Stimulated activated CD4-positive, alpha-beta T cell treated with anti-CD3 and anti-CD28 coated beads, TNF-alpha, amount 100 ng/mL, for 4 hours (primary cell): Measurements from ENCODE around the gene KCMF1.

Experiments
- DNase-seq, 3 experiments: peaks; one replicate each; pipeline ENCODE4 v3.0.0-alpha.2; 2020; ENCODE audit warnings: low read depth in 3 of 3

The KCMF1 gene

GRCh38 chr2:84956334-84957297 is 14.3 kb upstream of the KCMF1 start:
- no peak for DNase-seq

- no peak for DNase-seq
Measured at GRCh38 chr2:84957771-84958134, 13.2 kb upstream of the KCMF1 start.

- DNase-seq, result no peak
Measured at GRCh38 chr2:84958135-84959059, 12.6 kb upstream of the KCMF1 start.

- DNase-seq, result no peak
Measured at GRCh38 chr2:84959095-84959565, 11.8 kb upstream of the KCMF1 start.

- no peak for DNase-seq
Measured at GRCh38 chr2:84959566-84960506, 11.1 kb upstream of the KCMF1 start.

GRCh38 chr2:84962917-84963316 is 8.0 kb upstream of the KCMF1 start:
- no peak for DNase-seq

GRCh38 chr2:84963323-84963691 is 7.7 kb upstream of the KCMF1 start:
- no peak for DNase-seq

- no peak for DNase-seq
Measured at GRCh38 chr2:84963692-84964405, 7.1 kb upstream of the KCMF1 start.

- DNase-seq, result no peak
Measured at GRCh38 chr2:84964406-84965191, 6.4 kb upstream of the KCMF1 start.

- no peak for DNase-seq
Measured at GRCh38 chr2:84965192-84965516, 5.8 kb upstream of the KCMF1 start.

- no peak for DNase-seq
Measured at GRCh38 chr2:84965827-84966226, 5.1 kb upstream of the KCMF1 start.

GRCh38 chr2:84966731-84967130 is 4.2 kb upstream of the KCMF1 start:
- DNase-seq, result no peak

- peak in 1 of 3 experiments; percentile 15 for DNase-seq
Measured at GRCh38 chr2:84969511-84970209, 1.3 kb upstream of the KCMF1 start.

- DNase-seq, result peak; percentile 20 to 50 (median 23)
Measured at GRCh38 chr2:84970210-84970867, 622 bp upstream of the KCMF1 start.

- peak; percentile 44 to 51 (median 44) for DNase-seq
Measured at GRCh38 chr2:84971510-84972206, 697 bp downstream of the KCMF1 start.

GRCh38 chr2:84972207-84972783 is 1.3 kb downstream of the KCMF1 start:
- DNase-seq, result no peak

GRCh38 chr2:84972932-84973331 is 2.0 kb downstream of the KCMF1 start:
- DNase-seq, result no peak
